Mammary epithelial cell (primary cell): ENCODE data around the gene COL5A1.

Experiments
- CTCF ChIP-seq, 2 donors: IDR thresholded peaks in 1 of 2; conservative IDR thresholded peaks in 1 of 2; 2 replicates each; pipeline ENCODE4 v1.5.1; 2011 to 2012; ENCODE audit warnings: inconsistent platforms in 2 of 2, low read length in 2 of 2, mild to moderate bottlenecking in 2 of 2, control low read depth in 1 of 2, low read depth in 1 of 2; ENCODE audit not compliant: insufficient read depth in 1 of 2; ENCODE audit errors: extremely low read depth in 1 of 2
- EZH2 ChIP-seq: IDR thresholded peaks from 2 replicates; pipeline ENCODE4 v1.6.1; 2012; ENCODE audit warnings: low read length, inconsistent platforms, borderline replicate concordance

GRCh38 chr9:134616341-134616740 is 25.3 kb upstream of the COL5A1 start:
- TF ChIP-seq CTCF (conservative IDR thresholded peaks at IDR 0.05 in 1 of 2, IDR thresholded peaks at IDR 0.05 in 1 of 2; ENCODE audit: extremely low read depth in 1 of 2, insufficient read depth in 1 of 2, low read depth in 1 of 2, low read length in 2 of 2), result no peak
- no peak for TF ChIP-seq EZH2
